Prostate gland (tissue), 2 donors: Measurements from ENCODE around the gene GZMA.

Experiments used
- POLR2A ChIP-seq: fragments of 450-650 bp; IDR thresholded peaks from one replicate; pipeline ENCODE4 v1.6.1; 2016; ENCODE audit warnings: antibody characterized with exemption, mild to moderate bottlenecking
- POLR2AphosphoS5 ChIP-seq: sonication (generic); formaldehyde crosslinking; IDR thresholded peaks from one replicate; pipeline ENCODE4 v1.6.1; 2017; ENCODE audit warnings: antibody characterized with exemption
- TF ChIP-seq, protein P1 (sequence below), 4 experiments: fragments of 200-600 bp in 2 of 4; fragments of 450-650 bp in 2 of 4; sonication (generic) in 2 of 4; IDR thresholded peaks; 1 replicate in 3 of 4; 2 replicates in 1 of 4; pipeline ENCODE4 v1.5.1; 2016 to 2019; ENCODE audit warnings: antibody characterized with exemption in 4 of 4, mild to moderate bottlenecking in 2 of 4, moderate library complexity in 2 of 4

DNA sequence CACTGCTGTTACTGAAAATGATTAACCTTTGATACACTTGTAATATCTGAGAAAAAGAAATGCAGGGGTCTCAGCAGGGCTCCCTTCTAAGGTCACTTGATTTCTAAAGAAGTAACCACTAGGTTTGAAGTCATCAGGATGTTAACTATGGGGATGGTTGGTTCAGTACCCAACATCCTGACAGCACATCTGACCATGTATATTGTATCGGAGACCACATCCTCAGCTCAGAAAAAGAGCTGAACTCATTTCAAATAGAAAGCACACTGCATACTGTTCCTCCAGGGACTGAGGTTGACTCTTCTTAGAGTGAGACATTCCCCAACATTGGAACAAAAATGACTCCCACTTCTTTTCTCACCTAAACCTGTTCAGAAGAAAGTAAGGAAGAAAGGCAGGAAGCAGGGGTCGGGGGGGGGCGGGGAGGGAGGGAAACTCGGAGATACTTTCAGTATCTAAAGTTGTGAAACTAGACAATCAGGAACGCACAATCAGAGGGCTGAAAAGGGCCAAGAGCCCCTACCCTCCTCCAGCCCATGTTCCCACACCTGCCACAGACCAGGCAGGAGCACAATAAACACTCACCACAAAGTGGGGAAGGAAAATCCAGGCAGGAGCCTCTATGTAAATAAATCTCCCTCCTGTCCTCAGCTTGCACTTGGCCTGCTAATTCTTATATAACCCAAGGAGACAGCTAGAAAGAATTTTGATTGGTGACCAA, 730 bp upstream of the GZMA start:
- TF ChIP-seq, protein P1, sequence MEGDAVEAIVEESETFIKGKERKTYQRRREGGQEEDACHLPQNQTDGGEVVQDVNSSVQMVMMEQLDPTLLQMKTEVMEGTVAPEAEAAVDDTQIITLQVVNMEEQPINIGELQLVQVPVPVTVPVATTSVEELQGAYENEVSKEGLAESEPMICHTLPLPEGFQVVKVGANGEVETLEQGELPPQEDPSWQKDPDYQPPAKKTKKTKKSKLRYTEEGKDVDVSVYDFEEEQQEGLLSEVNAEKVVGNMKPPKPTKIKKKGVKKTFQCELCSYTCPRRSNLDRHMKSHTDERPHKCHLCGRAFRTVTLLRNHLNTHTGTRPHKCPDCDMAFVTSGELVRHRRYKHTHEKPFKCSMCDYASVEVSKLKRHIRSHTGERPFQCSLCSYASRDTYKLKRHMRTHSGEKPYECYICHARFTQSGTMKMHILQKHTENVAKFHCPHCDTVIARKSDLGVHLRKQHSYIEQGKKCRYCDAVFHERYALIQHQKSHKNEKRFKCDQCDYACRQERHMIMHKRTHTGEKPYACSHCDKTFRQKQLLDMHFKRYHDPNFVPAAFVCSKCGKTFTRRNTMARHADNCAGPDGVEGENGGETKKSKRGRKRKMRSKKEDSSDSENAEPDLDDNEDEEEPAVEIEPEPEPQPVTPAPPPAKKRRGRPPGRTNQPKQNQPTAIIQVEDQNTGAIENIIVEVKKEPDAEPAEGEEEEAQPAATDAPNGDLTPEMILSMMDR (IDR thresholded peaks at IDR 0.05), result no peak
- no peak for TF ChIP-seq POLR2A
- TF ChIP-seq POLR2AphosphoS5, result no peak
